ENCODE results near the gene TMEM108. TPM values are rescaled to one million over a fixed set of nuclear protein-coding genes. Genes with fewer than 3 reads are reported as not detected.

The TMEM108 gene
- polyA plus RNA-seq, 12 donors: 13.0 to 32.2 (median 18.3) TPM; not detected in 1

- DNase-seq: peak; percentile 63
Measured at GRCh38 chr3:133210656-133211055, 172.5 kb downstream of the TMEM108 start.

- no peak for DNase-seq
Measured at GRCh38 chr3:133211449-133211848, 173.3 kb downstream of the TMEM108 start.

- DNase-seq: no peak
Measured at GRCh38 chr3:133211856-133212255, 173.7 kb downstream of the TMEM108 start.

- no peak for DNase-seq
Measured at GRCh38 chr3:133213937-133214336, 175.7 kb downstream of the TMEM108 start.

- DNase-seq: peak; percentile 56
Measured at GRCh38 chr3:133227813-133228212, 189.6 kb downstream of the TMEM108 start.

GRCh38 chr3:133230195-133230594 lies 192.0 kb downstream of the TMEM108 start:
- DNase-seq: peak; percentile 63

GRCh38 chr3:133236901-133237300 lies 198.7 kb downstream of the TMEM108 start:
- no peak for DNase-seq

GRCh38 chr3:133237380-133237779 lies 199.2 kb downstream of the TMEM108 start:
- no peak for DNase-seq

GRCh38 chr3:133238015-133238414 lies 199.8 kb downstream of the TMEM108 start:
- no peak for DNase-seq

- DNase-seq: no peak
Measured at GRCh38 chr3:133246119-133246518, 207.9 kb downstream of the TMEM108 start.

GRCh38 chr3:133246773-133247172 lies 208.6 kb downstream of the TMEM108 start:
- no peak for DNase-seq

GRCh38 chr3:133248389-133248788 lies 210.2 kb downstream of the TMEM108 start:
- DNase-seq: no peak

GRCh38 chr3:133249490-133249889 lies 211.3 kb downstream of the TMEM108 start:
- no peak for DNase-seq

- DNase-seq: no peak
Measured at GRCh38 chr3:133254151-133254550, 216.0 kb downstream of the TMEM108 start.

- DNase-seq: no peak
Measured at GRCh38 chr3:133254716-133255115, 216.5 kb downstream of the TMEM108 start.

- no peak for DNase-seq
Measured at GRCh38 chr3:133256787-133257483, 218.7 kb downstream of the TMEM108 start.

GRCh38 chr3:133258358-133258757 lies 220.2 kb downstream of the TMEM108 start:
- DNase-seq: no peak

- no peak for DNase-seq
Measured at GRCh38 chr3:133259767-133260166, 221.6 kb downstream of the TMEM108 start.

GRCh38 chr3:133262333-133262732 lies 224.1 kb downstream of the TMEM108 start:
- DNase-seq: no peak

- no peak for DNase-seq
Measured at GRCh38 chr3:133264920-133265319, 226.7 kb downstream of the TMEM108 start.

GRCh38 chr3:133268726-133269134 lies 230.5 kb downstream of the TMEM108 start:
- DNase-seq: peak; percentile 81

GRCh38 chr3:133269393-133269792 lies 231.2 kb downstream of the TMEM108 start:
- DNase-seq: no peak

GRCh38 chr3:133270631-133271030 lies 232.4 kb downstream of the TMEM108 start:
- DNase-seq: no peak

GRCh38 chr3:133271042-133271441 lies 232.9 kb downstream of the TMEM108 start:
- DNase-seq: no peak

All from muscle of arm (tissue), 12 donors.